ENCODE results near the gene TP73. TPM values are rescaled to one million over a fixed set of nuclear protein-coding genes. Genes with fewer than 3 reads are reported as not detected.

Gene TP73
- total RNA-seq, 1 experiment from 2014 or later: 0.82 TPM

GRCh38 chr1:3685906-3686305, 33.6 kb downstream of the TP73 start:
- H3K27ac Mint-ChIP-seq (ENCODE audit: low read depth, unreplicated experiment): no peak overlapping the region
- ChIA-PET CTCF (interaction anchor here (0.6 to 1.1 kb wide), 2 partner anchors 30 to 35 kb away, joined by 3 to 4 read pairs; no protein-coding TSS in a partner anchor), POLR2A (no interaction called here)
- no peak for TF ChIP-seq CTCF (IDR thresholded peaks at IDR 0.05; ENCODE audit: unreplicated experiment)
- BruUV-seq (replicated peaks): no TSS peak
- intact Hi-C loops (cut with micrococcal nuclease): no loop called here
- DNase-seq (ENCODE audit: unreplicated experiment): no peak
- no peaks in the 10 kb centered on the region for H3K27me3 Mint-ChIP-seq (ENCODE audit: insufficient read depth, unreplicated experiment)
- no peak overlapping the region for H3K4me3 Mint-ChIP-seq (ENCODE audit: unreplicated experiment)
- peaks cover 7% of the 10 kb centered on the region for H3K4me1 Mint-ChIP-seq (ENCODE audit: insufficient read depth, unreplicated experiment)
- peaks cover 7% of the 10 kb centered on the region for H3K36me3 Mint-ChIP-seq (ENCODE audit: insufficient read depth, unreplicated experiment)
- H3K9me3 Mint-ChIP-seq (ENCODE audit: unreplicated experiment): no peaks in the 10 kb centered on the region

GRCh38 chr1:3687504-3687903, 35.2 kb downstream of the TP73 start:
- Mint-ChIP-seq H3K9me3 (ENCODE audit: unreplicated experiment) (no peaks in the 10 kb centered on the region), H3K4me1 (ENCODE audit: insufficient read depth, unreplicated experiment) (peaks cover 18% of the 10 kb centered on the region)
- CTCF ChIA-PET: interaction anchor here (0.6 kb wide), 1 partner anchor 36 kb away, joined by 3 read pairs; no protein-coding TSS in a partner anchor

GRCh38 chr1:3688356-3689137, 36.2 kb downstream of the TP73 start:
- no peaks in the 10 kb centered on the region for H3K9me3 Mint-ChIP-seq (ENCODE audit: unreplicated experiment)
- H3K36me3 Mint-ChIP-seq (ENCODE audit: insufficient read depth, unreplicated experiment): peaks cover 7% of the 10 kb centered on the region
- ChIA-PET POLR2A (no interaction called here), CTCF (interaction anchor here (0.6 kb wide), 1 partner anchor 68 kb away, joined by 3 read pairs; no protein-coding TSS in a partner anchor)
- no TSS peak for BruUV-seq (replicated peaks)
- no peak overlapping the region for H3K27ac Mint-ChIP-seq (ENCODE audit: low read depth, unreplicated experiment)
- no peaks in the 10 kb centered on the region for H3K27me3 Mint-ChIP-seq (ENCODE audit: insufficient read depth, unreplicated experiment)
- intact Hi-C loops (cut with micrococcal nuclease): no loop called here
- no peak for TF ChIP-seq CTCF (IDR thresholded peaks at IDR 0.05; ENCODE audit: unreplicated experiment)
- peaks cover 18% of the 10 kb centered on the region for H3K4me1 Mint-ChIP-seq (ENCODE audit: insufficient read depth, unreplicated experiment)
- DNase-seq (ENCODE audit: unreplicated experiment): no peak
- no peak overlapping the region for H3K4me3 Mint-ChIP-seq (ENCODE audit: unreplicated experiment)

More at GRCh38 chr1:3687504-3687903, 35.2 kb downstream of the TP73 start:
- POLR2A ChIA-PET: no interaction called here
- H3K27ac Mint-ChIP-seq (ENCODE audit: low read depth, unreplicated experiment): no peak overlapping the region
- DNase-seq (ENCODE audit: unreplicated experiment): no peak
- H3K27me3 Mint-ChIP-seq (ENCODE audit: insufficient read depth, unreplicated experiment): no peaks in the 10 kb centered on the region
- no peak for TF ChIP-seq CTCF (IDR thresholded peaks at IDR 0.05; ENCODE audit: unreplicated experiment)
- H3K4me3 Mint-ChIP-seq (ENCODE audit: unreplicated experiment): no peak overlapping the region
- BruUV-seq (replicated peaks): no TSS peak
- peaks cover 7% of the 10 kb centered on the region for H3K36me3 Mint-ChIP-seq (ENCODE audit: insufficient read depth, unreplicated experiment)
- intact Hi-C loops (cut with micrococcal nuclease): no loop called here

- Mint-ChIP-seq H3K27me3 (ENCODE audit: insufficient read depth, unreplicated experiment) (no peaks in the 10 kb centered on the region), H3K9me3 (ENCODE audit: unreplicated experiment) (no peaks in the 10 kb centered on the region), H3K4me1 (ENCODE audit: insufficient read depth, unreplicated experiment) (peaks cover 18% of the 10 kb centered on the region), H3K36me3 (ENCODE audit: insufficient read depth, unreplicated experiment) (peaks cover 7% of the 10 kb centered on the region), H3K27ac (ENCODE audit: low read depth, unreplicated experiment) (no peak overlapping the region), H3K4me3 (ENCODE audit: unreplicated experiment) (no peak overlapping the region)
- intact Hi-C loops (cut with micrococcal nuclease): no loop called here
- DNase-seq (ENCODE audit: unreplicated experiment): no peak
- CTCF ChIA-PET: interaction anchor here (0.6 kb wide), 1 partner anchor 68 kb away, joined by 3 read pairs; no protein-coding TSS in a partner anchor
- TF ChIP-seq CTCF (IDR thresholded peaks at IDR 0.05; ENCODE audit: unreplicated experiment): no peak
- POLR2A ChIA-PET: interaction anchor here (0.7 kb wide), 1 partner anchor 1276 kb away, joined by 3 read pairs; no protein-coding TSS in a partner anchor
- BruUV-seq (replicated peaks): no TSS peak
Observed at GRCh38 chr1:3689138-3689750, 36.9 kb downstream of the TP73 start.
